Subcutaneous adipose tissue (tissue), 4 donors: ENCODE measurements around the gene CPLX4. TPM values are rescaled to one million over a fixed set of nuclear protein-coding genes. Genes with fewer than 3 reads are reported as not detected.

ENCODE experiments used
- total RNA-seq, 4 donors: library from RNA; depleted of rRNA; stranded (reverse); fragments of >200 nt; gene quantifications; one replicate each; pipeline ENCODE4 v1.1.0, GENCODE V29; 2016
- TF ChIP-seq, protein P1 (sequence below): fragments of 450-650 bp; IDR thresholded peaks from one replicate; pipeline ENCODE4 v1.5.1; 2016; ENCODE audit warnings: low read depth, mild to moderate bottlenecking, control low read depth, antibody characterized with exemption, moderate library complexity

CPLX4 gene
- total RNA-seq, 4 donors from 2014 or later: not detected

DNA sequence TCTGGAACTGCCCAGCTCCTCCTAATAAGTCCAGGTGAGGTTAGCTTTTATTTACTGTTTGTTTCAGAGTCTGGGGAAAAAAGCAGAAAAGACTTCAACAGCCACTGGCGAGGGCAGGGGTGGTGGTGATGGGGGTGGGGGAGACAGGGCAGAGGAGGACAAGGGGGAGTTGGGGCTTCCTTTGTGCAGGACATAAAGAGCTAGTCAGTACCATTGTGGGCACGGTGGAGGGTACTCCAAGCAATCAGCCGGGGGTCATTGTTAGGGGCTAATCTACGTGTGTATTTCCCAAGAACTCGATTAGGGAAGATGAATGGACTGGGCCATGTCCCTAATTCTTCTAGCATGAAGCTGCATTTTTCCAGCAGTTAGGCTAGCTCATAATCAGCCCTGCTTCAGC lies 42.4 kb downstream of the CPLX4 start:
- TF ChIP-seq, protein P1, sequence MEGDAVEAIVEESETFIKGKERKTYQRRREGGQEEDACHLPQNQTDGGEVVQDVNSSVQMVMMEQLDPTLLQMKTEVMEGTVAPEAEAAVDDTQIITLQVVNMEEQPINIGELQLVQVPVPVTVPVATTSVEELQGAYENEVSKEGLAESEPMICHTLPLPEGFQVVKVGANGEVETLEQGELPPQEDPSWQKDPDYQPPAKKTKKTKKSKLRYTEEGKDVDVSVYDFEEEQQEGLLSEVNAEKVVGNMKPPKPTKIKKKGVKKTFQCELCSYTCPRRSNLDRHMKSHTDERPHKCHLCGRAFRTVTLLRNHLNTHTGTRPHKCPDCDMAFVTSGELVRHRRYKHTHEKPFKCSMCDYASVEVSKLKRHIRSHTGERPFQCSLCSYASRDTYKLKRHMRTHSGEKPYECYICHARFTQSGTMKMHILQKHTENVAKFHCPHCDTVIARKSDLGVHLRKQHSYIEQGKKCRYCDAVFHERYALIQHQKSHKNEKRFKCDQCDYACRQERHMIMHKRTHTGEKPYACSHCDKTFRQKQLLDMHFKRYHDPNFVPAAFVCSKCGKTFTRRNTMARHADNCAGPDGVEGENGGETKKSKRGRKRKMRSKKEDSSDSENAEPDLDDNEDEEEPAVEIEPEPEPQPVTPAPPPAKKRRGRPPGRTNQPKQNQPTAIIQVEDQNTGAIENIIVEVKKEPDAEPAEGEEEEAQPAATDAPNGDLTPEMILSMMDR: no peak

DNA sequence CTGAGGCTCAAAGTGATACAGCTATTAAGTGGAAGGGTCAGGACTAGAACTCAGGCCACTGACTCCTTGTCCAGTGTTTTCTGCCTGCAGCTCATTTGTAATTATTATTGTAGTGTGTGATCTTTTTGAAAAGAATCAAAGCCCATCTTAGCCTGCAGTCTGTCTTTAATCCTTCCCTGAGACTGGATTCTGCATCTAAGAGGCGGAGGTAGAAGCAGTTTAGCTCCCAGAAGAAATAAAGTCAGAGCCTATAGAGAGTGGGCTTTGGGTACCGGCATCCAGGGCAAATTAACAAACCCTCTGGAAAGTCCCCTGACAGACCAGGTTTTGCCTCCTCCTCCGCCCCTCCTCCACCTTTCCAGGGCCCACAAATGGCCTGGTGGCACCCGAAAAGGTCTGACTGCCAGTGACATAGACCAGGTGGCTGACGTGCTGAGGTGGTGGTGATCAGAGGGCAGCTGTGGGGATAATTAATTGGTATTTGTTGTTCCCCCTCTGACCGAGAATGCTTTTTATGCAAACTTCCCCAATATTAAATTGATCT lies 43.0 kb downstream of the CPLX4 start:
- TF ChIP-seq, protein P1: no peak

DNA sequence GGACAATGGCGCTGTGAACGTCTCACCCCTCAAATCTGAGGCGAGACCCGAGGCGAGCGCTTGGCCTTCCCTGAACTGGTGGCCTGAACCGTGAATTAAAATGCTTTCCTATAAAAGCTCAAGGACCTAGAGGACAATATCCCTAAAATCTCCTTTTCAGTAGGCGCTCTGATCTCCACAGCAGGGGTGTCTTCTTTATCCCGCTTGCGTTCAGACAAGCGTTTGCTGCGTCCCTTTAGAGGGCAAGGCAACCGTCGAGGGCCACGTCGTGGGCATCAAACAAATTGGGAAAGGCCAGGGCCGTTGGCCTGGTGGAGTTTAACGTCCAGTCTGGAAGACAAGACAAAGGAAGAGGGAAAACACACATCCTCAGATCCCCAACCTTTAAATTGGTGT lies 43.9 kb downstream of the CPLX4 start:
- TF ChIP-seq, protein P1: no peak

DNA sequence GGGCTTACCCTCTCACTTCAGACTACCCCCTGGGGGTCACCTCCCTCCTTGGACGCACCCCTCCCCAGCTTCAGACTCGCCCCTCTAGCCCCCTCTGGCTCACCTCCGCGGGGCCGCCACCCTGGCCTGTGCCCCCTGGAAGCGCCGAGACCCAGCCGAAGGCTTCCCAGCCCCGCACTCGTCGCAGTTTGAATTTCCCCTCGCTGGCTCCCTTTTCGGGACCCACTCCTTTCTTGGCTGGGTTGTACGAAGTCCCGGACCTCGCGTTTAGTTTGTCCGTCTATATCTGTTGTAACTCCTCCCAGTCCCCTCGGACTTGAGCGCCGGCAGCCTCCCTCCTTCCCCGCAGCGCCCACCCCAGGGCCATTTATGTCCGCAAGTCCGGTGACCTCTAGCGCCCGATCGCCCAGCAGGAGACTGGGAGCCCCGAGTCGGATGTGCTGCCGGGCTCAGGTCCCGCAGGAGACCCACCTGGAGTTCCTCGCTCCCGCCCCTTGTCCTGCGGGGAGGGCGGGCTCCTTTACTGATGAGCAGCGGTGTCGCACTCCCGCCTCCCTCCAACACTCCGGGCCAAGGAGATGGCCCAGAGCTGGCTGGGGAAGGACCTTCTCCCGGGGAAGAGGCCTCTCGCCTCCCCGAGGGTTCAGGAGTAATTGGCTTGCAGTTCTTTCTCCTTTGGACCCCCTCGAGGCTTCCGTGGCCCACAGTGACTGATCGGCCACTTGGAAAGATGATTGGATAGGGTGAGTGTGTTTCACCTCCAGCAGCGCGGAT lies 44.5 kb downstream of the CPLX4 start:
- TF ChIP-seq, protein P1: no peak

DNA sequence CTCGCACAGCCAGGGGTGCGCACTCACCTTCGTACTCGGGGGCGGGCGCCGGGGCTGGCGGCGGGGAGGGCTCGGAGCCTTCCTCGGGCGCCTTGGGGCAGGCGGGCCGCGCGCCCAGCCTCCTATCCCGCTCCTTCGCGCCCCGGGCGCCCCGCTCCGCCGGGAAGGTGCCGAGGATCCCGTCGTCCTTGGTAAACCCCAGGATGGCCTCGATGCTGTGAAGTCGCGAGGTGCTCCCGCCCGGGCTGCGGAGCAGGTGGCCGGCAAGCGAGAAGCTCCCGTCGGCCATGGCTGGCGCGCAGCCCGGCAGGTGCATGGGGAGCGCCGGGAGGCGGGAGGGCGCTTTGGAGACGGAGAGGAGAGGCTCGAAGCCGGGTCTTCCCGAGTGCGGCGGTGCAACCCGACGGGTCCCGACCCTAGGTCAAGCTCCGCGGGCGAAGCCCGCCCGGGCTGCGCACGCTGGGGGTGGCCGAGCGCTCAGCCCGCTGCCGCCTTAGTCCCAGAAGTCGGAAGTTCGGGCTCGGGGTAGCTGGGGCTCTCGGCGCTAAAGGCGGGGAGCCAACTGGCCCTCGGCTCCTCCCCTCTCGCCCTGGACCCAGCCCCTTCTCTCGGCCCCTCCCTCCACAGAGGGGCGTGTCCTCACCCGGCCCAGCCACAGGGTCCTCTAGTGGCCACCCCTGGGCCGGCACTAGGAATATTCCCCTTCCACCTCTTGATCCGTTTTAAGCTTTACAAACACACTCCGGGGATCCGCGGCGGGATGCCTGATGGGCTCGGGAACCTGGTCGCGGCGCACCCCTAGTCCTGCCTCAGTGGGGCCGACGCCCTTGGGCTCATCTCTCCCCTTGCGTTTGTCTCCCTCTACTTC lies 45.3 kb downstream of the CPLX4 start, which contains the start of gene RAX:
TSS of gene RAX (minus strand) at position 564 of the 868 bp plus-strand sequence. CDS start at position 316, 248 bp downstream.
- TF ChIP-seq, protein P1: no peak

DNA sequence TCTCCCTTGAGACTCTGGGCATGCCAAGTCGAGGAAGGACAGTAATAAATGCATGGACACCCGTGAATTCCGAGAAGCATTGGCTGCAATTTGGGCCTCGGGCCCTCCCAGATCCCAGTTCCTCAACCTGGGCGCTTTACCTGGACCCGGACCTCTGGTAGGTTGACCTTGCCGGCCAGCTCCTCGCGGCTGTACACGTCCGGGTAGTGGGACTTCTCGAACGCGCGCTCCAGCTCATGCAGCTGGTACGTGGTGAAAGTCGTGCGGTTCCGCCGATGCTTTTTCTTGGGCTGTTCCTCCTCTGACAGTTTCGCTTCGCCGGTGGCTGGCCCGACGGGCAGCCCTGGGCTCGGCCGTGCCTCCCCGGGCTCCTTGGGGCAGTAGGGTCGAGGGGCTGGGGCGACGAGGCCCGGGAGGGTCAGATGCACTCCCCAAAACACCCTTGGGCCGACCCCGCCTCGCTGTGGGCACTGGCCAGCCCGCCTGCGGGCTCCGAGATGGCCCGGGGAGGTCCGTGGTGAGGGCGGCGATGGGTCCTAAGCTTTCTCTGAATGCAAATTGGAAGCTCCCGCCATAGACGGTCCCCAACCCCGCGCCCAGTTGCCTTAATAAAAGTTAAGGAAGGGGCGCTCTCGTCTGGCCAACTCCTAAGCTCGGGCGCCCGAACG lies 46.1 kb downstream of the CPLX4 start:
- TF ChIP-seq, protein P1: no peak
